HG03469 (cell line): ENCODE measurements around the gene PCDHGA7.
A peak's percentile ranks its signal among the peaks of the same experiment; 100 is the strongest.
"Not testable (repeated sequence)": the region's sequence is repeated elsewhere in the genome, so short reads cannot be mapped to it uniquely, and the experiment has no call there.

ENCODE experiments used
- ATAC-seq: cut with Tn5 transposase; IDR thresholded peaks from one replicate; pipeline ENCODE4 v1.9.1; 2021; ENCODE audit warnings: mild to moderate bottlenecking, moderate library complexity, moderate number of reproducible peaks; ENCODE audit not compliant: unreplicated experiment

Gene PCDHGA7

DNA sequence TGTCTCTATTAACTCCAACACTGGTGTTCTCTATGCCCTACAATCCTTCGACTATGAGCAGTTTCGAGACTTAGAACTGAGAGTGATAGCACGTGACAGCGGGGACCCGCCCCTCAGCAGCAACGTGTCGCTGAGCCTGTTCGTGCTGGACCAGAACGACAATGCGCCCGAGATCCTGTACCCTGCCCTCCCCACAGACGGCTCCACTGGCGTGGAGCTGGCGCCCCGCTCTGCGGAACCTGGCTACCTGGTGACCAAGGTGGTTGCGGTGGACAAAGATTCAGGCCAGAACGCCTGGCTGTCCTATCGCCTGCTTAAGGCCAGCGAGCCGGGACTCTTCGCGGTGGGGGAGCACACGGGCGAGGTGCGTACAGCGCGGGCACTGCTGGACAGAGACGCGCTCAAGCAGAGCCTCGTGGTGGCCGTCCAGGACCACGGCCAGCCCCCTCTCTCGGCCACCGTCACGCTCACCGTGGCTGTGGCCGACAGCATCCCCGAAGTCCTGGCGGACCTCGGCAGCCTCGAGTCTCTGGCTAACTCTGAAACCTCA lies 40.3 kb downstream of the PCDHGA7 start:
- no peak for ATAC-seq

DNA sequence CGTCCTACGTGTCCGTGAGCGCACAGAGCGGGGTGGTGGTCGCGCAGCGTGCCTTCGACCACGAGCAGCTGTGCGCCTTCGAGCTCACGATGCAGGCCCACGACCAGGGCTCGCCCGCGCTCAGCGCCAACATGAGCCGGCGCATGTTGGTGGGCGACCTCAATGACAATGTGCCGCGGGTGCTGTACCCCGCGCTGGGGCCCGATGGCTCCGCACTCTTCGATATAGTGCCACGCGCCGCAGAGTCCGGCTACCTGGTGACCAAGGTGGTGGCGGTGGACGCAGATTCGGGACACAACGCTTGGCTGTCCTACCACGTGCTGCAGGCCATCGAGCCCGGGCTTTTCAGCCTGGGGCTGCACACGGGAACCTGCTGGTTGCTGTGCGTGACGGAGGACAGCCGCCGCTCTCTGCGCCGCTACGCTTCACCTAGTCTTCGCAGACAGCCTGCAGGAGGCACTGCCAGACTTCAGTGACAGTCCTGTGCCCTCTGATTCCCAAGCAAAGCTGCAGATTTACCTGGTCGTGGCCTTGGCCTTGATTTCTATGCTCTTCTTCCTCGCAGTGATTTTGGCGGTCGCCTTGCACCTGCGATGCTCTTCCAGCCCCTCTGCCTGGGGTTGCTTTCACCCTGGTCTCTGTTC lies 45.4 kb downstream of the PCDHGA7 start:
- ATAC-seq: no peak

- ATAC-seq: peak; percentile 85
Measured at GRCh38 chr5:141430332-141431113, 48.0 kb downstream of the PCDHGA7 start, which contains the start of gene PCDHGA12. TSS of gene PCDHGA12 (plus strand) at chr5:141430507. CDS start at chr5:141430760, 253 bp downstream.

- ATAC-seq: peak; percentile 23
Measured at GRCh38 chr5:141431286-141431685, 48.7 kb downstream of the PCDHGA7 start.

DNA sequence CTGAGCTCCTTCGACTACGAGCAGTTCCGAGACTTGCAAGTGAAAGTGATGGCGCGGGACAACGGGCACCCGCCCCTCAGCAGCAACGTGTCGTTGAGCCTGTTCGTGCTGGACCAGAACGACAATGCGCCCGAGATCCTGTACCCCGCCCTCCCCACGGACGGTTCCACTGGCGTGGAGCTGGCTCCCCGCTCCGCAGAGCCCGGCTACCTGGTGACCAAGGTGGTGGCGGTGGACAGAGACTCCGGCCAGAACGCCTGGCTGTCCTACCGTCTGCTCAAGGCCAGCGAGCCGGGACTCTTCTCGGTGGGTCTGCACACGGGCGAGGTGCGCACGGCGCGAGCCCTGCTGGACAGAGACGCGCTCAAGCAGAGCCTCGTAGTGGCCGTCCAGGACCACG lies 49.8 kb downstream of the PCDHGA7 start:
- ATAC-seq: not testable (repeated sequence)

GRCh38 chr5:141432726-141433125 lies 50.2 kb downstream of the PCDHGA7 start:
- ATAC-seq: not testable (repeated sequence)

DNA sequence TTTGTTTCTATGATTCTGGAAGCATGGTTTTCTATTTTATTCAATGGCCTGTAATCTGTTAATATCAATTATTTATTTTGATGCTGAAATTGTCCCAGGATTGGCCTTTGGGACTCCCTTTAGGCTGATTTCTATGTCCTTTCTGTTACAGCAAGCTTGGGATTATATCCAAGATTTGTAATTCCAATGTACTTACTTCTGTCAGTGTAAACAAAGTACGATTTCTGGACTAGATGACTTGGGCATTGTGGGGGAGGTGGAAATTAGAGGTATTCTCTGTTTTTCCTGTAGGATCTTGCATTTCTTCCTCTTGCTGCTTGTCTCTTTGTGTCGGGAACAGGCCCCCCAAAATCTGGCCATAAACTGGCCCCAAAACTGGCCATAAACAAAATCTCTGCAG lies 51.5 kb downstream of the PCDHGA7 start:
- ATAC-seq: no peak
